A549 (cell line): ENCODE measurements around the gene FRYL. TPM values are rescaled to one million over a fixed set of nuclear protein-coding genes. Genes with fewer than 3 reads are reported as not detected.

Experiments
- ATAC-seq, 2 experiments: fragments of 200-7000 bp in 1 of 2; fragments of >200 bp in 1 of 2; cut with Nextera tagmentation in 1 of 2; cut with Tn5 transposase in 1 of 2; 3 replicates each; pipeline versions ENCODE4 v1.8.0 to v1.9.1; 2018 to 2020; ENCODE audit warnings: mild to moderate bottlenecking in 1 of 2, moderate library complexity in 1 of 2
- CTCF ChIA-PET: fragments of 300-600 bp; sonication (Branson Sonifier 250); formaldehyde crosslinking; extraction: SDS; loops from one replicate; lab custom pipeline; 2021; ENCODE audit warnings: antibody characterized with exemption, inconsistent platforms; lab: Yijun Ruan, JAX
- POLR2A ChIA-PET: fragments of 350-600 bp; formaldehyde crosslinking; extraction: SDS; loops from one replicate; lab custom pipeline; 2021; ENCODE audit warnings: antibody characterized with exemption, inconsistent platforms; lab: Yijun Ruan, JAX
- DNase-seq, 2 experiments: peaks; one replicate each; pipeline versions ENCODE4 v3.0.0 to v3.0.0-alpha.2; 2011 to 2016; ENCODE audit warnings: low read depth in 1 of 2, low spot score in 1 of 2
- FAIRE-seq: peaks from 2 replicates; lab custom pipeline; 2011; peaks lifted over from hg19 to GRCh38; lab: Jason Lieb, UNC
- H3K27ac ChIP-seq, 2 experiments: fragments of >200 bp; sonication (Bioruptor Twin); formaldehyde crosslinking; 3 replicates each; pipeline ENCODE4 v1.5.1; 2016 to 2017
- H3K4me1 ChIP-seq: fragments of >200 bp; sonication (Bioruptor Twin); formaldehyde crosslinking; 3 replicates; pipeline ENCODE4 v1.6.1; 2016
- H3K4me2 ChIP-seq: fragments of >200 bp; sonication (Bioruptor Twin); formaldehyde crosslinking; 3 replicates; pipeline ENCODE4 v1.6.1; 2016
- H3K4me3 ChIP-seq: fragments of >200 bp; sonication (Bioruptor Twin); formaldehyde crosslinking; 3 replicates; pipeline ENCODE4 v1.5.1; 2016
- H3K9me3 ChIP-seq: fragments of >200 bp; sonication (Bioruptor Twin); formaldehyde crosslinking; 3 replicates; pipeline ENCODE4 v1.6.1; 2016
- BCL3 ChIP-seq: fragments of >200 bp; sonication (Bioruptor Twin); formaldehyde crosslinking; IDR thresholded peaks from 3 replicates; pipeline ENCODE4 v1.6.1; 2016
- BHLHE40 ChIP-seq: IDR thresholded peaks from 2 replicates; pipeline ENCODE4 v1.6.1; 2012; ENCODE audit warnings: low read depth, low read length, inconsistent platforms
- CBX8 ChIP-seq: fragments of 200-600 bp; sonication (generic); IDR thresholded peaks from 2 replicates; pipeline ENCODE4 v1.6.1; 2016
- CHD2 ChIP-seq: fragments of 150-350 bp; IDR thresholded peaks from 2 replicates; pipeline ENCODE4 v1.6.1; 2014; ENCODE audit warnings: low read length; ENCODE audit not compliant: partially characterized antibody
- CTCF ChIP-seq: fragments of >200 bp; sonication (Bioruptor Twin); formaldehyde crosslinking; IDR thresholded peaks from 3 replicates; pipeline ENCODE4 v1.5.1; 2016
- ELK1 ChIP-seq: fragments of 150-350 bp; IDR thresholded peaks from 2 replicates; pipeline ENCODE4 v1.6.1; 2014; ENCODE audit warnings: low read depth, mild to moderate bottlenecking, low read length
- ESRRA ChIP-seq: fragments of 150-350 bp; IDR thresholded peaks from 2 replicates; pipeline ENCODE4 v1.6.1; 2014; ENCODE audit warnings: mild to moderate bottlenecking, low read length, borderline replicate concordance
- FOSB ChIP-seq: fragments of 250-450 bp; sonication (Bioruptor Pico); IDR thresholded peaks from 2 replicates; pipeline ENCODE4 v1.5.0; 2020; ENCODE audit warnings: mild to moderate bottlenecking, moderate library complexity
- FOSL2 ChIP-seq, 2 experiments: fragments of 450-650 bp in 1 of 2; fragments of >200 bp in 1 of 2; sonication (Bioruptor Twin) in 1 of 2; formaldehyde crosslinking; IDR thresholded peaks; 2 replicates each; pipeline versions ENCODE4 v1.5.0 to v1.6.1; 2016 to 2020; ENCODE audit warnings: mild to moderate bottlenecking in 1 of 2, moderate library complexity in 1 of 2
- FOXS1 ChIP-seq: fragments of 250-450 bp; sonication (Bioruptor Pico); IDR thresholded peaks from 2 replicates; pipeline ENCODE4 v1.5.0; 2020; ENCODE audit warnings: mild to moderate bottlenecking, moderate library complexity
- GATA3 ChIP-seq: IDR thresholded peaks from 2 replicates; pipeline ENCODE4 v1.6.1; 2012; ENCODE audit warnings: borderline replicate concordance
- HOXA7 ChIP-seq: fragments of 250-450 bp; sonication (Bioruptor Pico); IDR thresholded peaks from 2 replicates; pipeline ENCODE4 v1.5.0; 2020; ENCODE audit warnings: mild to moderate bottlenecking, moderate library complexity
- HOXB13 ChIP-seq: fragments of 250-450 bp; sonication (Bioruptor Pico); IDR thresholded peaks from 2 replicates; pipeline ENCODE4 v1.5.0; 2020; ENCODE audit warnings: low read depth, mild to moderate bottlenecking, moderate library complexity
- NFE2L2 ChIP-seq: fragments of 150-350 bp; conservative IDR thresholded peaks from 2 replicates; pipeline ENCODE4 v1.6.1; 2014; ENCODE audit warnings: low read length
- NR3C1 ChIP-seq: fragments of >200 bp; sonication (Bioruptor Twin); formaldehyde crosslinking; IDR thresholded peaks from 3 replicates; pipeline ENCODE4 v1.6.1; 2017
- PHF8 ChIP-seq: fragments of 200-600 bp; sonication (generic); IDR thresholded peaks from 2 replicates; pipeline ENCODE4 v1.6.1; 2016; ENCODE audit warnings: low read depth, mild to moderate bottlenecking, antibody characterized with exemption, moderate library complexity, borderline replicate concordance
- POLR2AphosphoS2 ChIP-seq: conservative IDR thresholded peaks from 2 replicates; pipeline ENCODE4 v1.6.1; 2012; ENCODE audit warnings: low read length, improper control_type of control experiment, inconsistent platforms
- RNF2 ChIP-seq: fragments of 200-600 bp; sonication (generic); IDR thresholded peaks from 2 replicates; pipeline ENCODE4 v1.6.1; 2016; ENCODE audit warnings: low read depth, mild to moderate bottlenecking, antibody characterized with exemption, moderate library complexity, borderline replicate concordance
- TFCP2L1 ChIP-seq: fragments of 250-450 bp; sonication (Bioruptor Pico); IDR thresholded peaks from 2 replicates; pipeline ENCODE4 v1.5.0; 2021; ENCODE audit warnings: mild to moderate bottlenecking
- ZNF302 ChIP-seq: fragments of 250-450 bp; sonication (Bioruptor Pico); IDR thresholded peaks from 2 replicates; pipeline ENCODE4 v1.9.0; 2021; ENCODE audit warnings: inconsistent platforms, mild to moderate bottlenecking, moderate library complexity
- WGBS: methylation state at CpG from one replicate; pipeline ENCODE4 v1.1.6; 2017; ENCODE audit errors: missing lambda C conversion rate; 5-methylcytosine and 5-hydroxymethylcytosine counted together
- polyA plus RNA-seq, 4 experiments: library from polyadenylated mRNA; depleted of rRNA in 3 of 4; stranded (reverse); fragments of >200 nt; fragmentation: RNase III in 1 of 4; extraction: RNeasy Plus Mini Kit Qiagen cat#74134 plus additional on column Dnase treatment in 1 of 4; gene quantifications; 2 replicates in 3 of 4; 3 replicates in 1 of 4; pipeline ENCODE4 v1.2.3, GENCODE V29; 2011 to 2017
- TF ChIP-seq, protein P1 (sequence below): fragments of >200 bp; sonication (Bioruptor Twin); formaldehyde crosslinking; IDR thresholded peaks from 2 replicates; pipeline ENCODE4 v1.6.1; 2016
- TF ChIP-seq, protein P2 (sequence below): fragments of 250-450 bp; sonication (Bioruptor Pico); IDR thresholded peaks from 2 replicates; pipeline ENCODE4 v1.5.0; 2021; ENCODE audit warnings: mild to moderate bottlenecking, moderate library complexity, borderline replicate concordance
- TF ChIP-seq, protein P3 (sequence below): fragments of 450-650 bp; IDR thresholded peaks from 2 replicates; pipeline ENCODE4 v1.6.1; 2014; ENCODE audit warnings: antibody characterized with exemption
- TF ChIP-seq, protein P4 (sequence below): IDR thresholded peaks from 2 replicates; pipeline ENCODE4 v1.6.1; 2012; ENCODE audit warnings: low read depth, borderline replicate concordance
- TF ChIP-seq, protein P5 (sequence below): fragments of 250-450 bp; sonication (Bioruptor Pico); IDR thresholded peaks from 2 replicates; pipeline ENCODE4 v1.5.0; 2020; ENCODE audit warnings: low read depth, mild to moderate bottlenecking, moderate library complexity

FRYL gene
- polyA plus RNA-seq, 2 of the 4 experiments (the other 2 are of a cell fraction): 7.1 to 21.1 TPM

GRCh38 chr4:48470137-48470536, 309.9 kb downstream of the FRYL start:
- ATAC-seq (no peak), DNase-seq (no peak), FAIRE-seq (no peak)
- CTCF ChIA-PET: no interaction called here
- no peaks in the 10 kb centered on the region for H3K4me1 ChIP-seq
- TF ChIP-seq ELK1 (no peak), GATA3 (no peak), CTCF (no peak), TFCP2L1 (CRISPR knock-in tag) (no peak), FOSL2 (IDR thresholded peaks at IDR 0.05) (no peak), FOSL2 (CRISPR knock-in tag; IDR thresholded peaks at IDR 0.05) (no peak), NR3C1 (no peak), HOXA7 (CRISPR knock-in tag) (no peak), HOXB13 (CRISPR knock-in tag) (no peak), FOSB (no peak), BHLHE40 (no peak), POLR2AphosphoS2 (no peak), ESRRA (no peak)
- TF ChIP-seq, protein P1, sequence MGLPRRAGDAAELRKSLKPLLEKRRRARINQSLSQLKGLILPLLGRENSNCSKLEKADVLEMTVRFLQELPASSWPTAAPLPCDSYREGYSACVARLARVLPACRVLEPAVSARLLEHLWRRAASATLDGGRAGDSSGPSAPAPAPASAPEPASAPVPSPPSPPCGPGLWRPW: no peak
- TF ChIP-seq, protein P2, sequence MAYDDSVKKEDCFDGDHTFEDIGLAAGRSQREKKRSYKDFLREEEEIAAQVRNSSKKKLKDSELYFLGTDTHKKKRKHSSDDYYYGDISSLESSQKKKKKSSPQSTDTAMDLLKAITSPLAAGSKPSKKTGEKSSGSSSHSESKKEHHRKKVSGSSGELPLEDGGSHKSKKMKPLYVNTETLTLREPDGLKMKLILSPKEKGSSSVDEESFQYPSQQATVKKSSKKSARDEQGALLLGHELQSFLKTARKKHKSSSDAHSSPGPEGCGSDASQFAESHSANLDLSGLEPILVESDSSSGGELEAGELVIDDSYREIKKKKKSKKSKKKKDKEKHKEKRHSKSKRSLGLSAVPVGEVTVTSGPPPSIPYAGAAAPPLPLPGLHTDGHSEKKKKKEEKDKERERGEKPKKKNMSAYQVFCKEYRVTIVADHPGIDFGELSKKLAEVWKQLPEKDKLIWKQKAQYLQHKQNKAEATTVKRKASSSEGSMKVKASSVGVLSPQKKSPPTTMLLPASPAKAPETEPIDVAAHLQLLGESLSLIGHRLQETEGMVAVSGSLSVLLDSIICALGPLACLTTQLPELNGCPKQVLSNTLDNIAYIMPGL (CRISPR knock-in tag): no peak
- TF ChIP-seq, protein P3, sequence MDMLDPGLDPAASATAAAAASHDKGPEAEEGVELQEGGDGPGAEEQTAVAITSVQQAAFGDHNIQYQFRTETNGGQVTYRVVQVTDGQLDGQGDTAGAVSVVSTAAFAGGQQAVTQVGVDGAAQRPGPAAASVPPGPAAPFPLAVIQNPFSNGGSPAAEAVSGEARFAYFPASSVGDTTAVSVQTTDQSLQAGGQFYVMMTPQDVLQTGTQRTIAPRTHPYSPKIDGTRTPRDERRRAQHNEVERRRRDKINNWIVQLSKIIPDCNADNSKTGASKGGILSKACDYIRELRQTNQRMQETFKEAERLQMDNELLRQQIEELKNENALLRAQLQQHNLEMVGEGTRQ: no peak
- TF ChIP-seq, protein P4, sequence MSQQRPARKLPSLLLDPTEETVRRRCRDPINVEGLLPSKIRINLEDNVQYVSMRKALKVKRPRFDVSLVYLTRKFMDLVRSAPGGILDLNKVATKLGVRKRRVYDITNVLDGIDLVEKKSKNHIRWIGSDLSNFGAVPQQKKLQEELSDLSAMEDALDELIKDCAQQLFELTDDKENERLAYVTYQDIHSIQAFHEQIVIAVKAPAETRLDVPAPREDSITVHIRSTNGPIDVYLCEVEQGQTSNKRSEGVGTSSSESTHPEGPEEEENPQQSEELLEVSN: no peak
- TF ChIP-seq, protein P5, sequence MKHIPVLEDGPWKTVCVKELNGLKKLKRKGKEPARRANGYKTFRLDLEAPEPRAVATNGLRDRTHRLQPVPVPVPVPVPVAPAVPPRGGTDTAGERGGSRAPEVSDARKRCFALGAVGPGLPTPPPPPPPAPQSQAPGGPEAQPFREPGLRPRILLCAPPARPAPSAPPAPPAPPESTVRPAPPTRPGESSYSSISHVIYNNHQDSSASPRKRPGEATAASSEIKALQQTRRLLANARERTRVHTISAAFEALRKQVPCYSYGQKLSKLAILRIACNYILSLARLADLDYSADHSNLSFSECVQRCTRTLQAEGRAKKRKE (CRISPR knock-in tag): no peak
- WGBS: 89% methylated on average over 1 of the region's 1 CpG
- no peak overlapping the region for H3K27ac ChIP-seq
- no peak overlapping the region for H3K4me2 ChIP-seq
- no peak overlapping the region for H3K4me3 ChIP-seq
- no peaks in the 10 kb centered on the region for H3K9me3 ChIP-seq
- POLR2A ChIA-PET: no interaction called here

DNA sequence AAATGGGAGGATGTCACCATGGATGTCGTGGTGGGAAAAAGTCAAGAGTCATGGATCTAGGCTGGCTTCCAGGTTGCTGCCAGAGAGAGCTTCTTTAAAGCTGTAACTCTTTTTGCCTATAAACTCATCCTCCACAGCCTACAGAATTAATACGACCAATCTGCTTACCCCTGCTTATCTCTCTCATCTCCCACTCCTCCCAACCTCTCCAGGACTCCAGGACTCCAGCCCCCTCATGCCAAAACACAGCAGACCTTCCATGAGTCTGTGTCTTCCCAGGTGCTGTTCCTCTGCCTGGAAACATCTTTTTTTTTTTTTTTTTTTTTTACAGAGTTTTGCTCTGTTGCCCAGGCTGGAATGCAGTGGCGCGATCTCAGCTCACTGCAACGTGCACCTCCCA, 312.2 kb downstream of the FRYL start:
- WGBS: 29% methylated on average over 2 of the region's 5 CpGs
- TF ChIP-seq FOXS1 (CRISPR knock-in tag) (no peak), BCL3 (no peak), RNF2 (no peak), ZNF302 (CRISPR knock-in tag) (no peak), NFE2L2 (no peak), CTCF (no peak), CBX8 (no peak), PHF8 (no peak), FOSL2 (IDR thresholded peaks at IDR 0.05) (no peak), FOSL2 (CRISPR knock-in tag; IDR thresholded peaks at IDR 0.05) (no peak), CHD2 (no peak)
- TF ChIP-seq, protein P4: no peak
- ATAC-seq: no peak
- ChIA-PET POLR2A (no interaction called here), CTCF (interaction anchor here (0.6 kb wide), 1 partner anchor 44 kb away, joined by 3 read pairs; no protein-coding TSS in a partner anchor)
- FAIRE-seq: no peak
- DNase-seq: no peak
- Histone ChIP-seq H3K4me1 (no peaks in the 10 kb centered on the region), H3K9me3 (no peaks in the 10 kb centered on the region), H3K27ac (no peak overlapping the region), H3K4me2 (no peak overlapping the region), H3K4me3 (no peak overlapping the region)
